ENCODE results near the gene SOCS2.
"Not testable (repeated sequence)": the region's sequence is repeated elsewhere in the genome, so short reads cannot be mapped to it uniquely, and the experiment has no call there.

Gene SOCS2

GRCh38 chr12:93592641-93593406 lies 20.3 kb downstream of the SOCS2 start:
- in situ Hi-C loops (cut with MboI; ENCODE audit: low sequenced_read_pairs) = no loop called here

GRCh38 chr12:93593843-93594242 lies 21.4 kb downstream of the SOCS2 start:
- in situ Hi-C loops (cut with MboI; ENCODE audit: low sequenced_read_pairs) = no loop called here

GRCh38 chr12:93594766-93595311 lies 22.4 kb downstream of the SOCS2 start:
- in situ Hi-C loops (cut with MboI; ENCODE audit: low sequenced_read_pairs) = no loop called here

- in situ Hi-C loops (cut with MboI; ENCODE audit: low sequenced_read_pairs) = no loop called here
Measured at GRCh38 chr12:93595351-93595750, 22.9 kb downstream of the SOCS2 start.

- in situ Hi-C loops (cut with MboI; ENCODE audit: low sequenced_read_pairs) = no loop called here
Measured at GRCh38 chr12:93597608-93598007, 25.1 kb downstream of the SOCS2 start.

- in situ Hi-C loops (cut with MboI; ENCODE audit: low sequenced_read_pairs) = no loop called here
Measured at GRCh38 chr12:93599192-93599591, 26.7 kb downstream of the SOCS2 start.

GRCh38 chr12:93601591-93601990 lies 29.1 kb downstream of the SOCS2 start:
- in situ Hi-C loops (cut with MboI; ENCODE audit: low sequenced_read_pairs) = no loop called here

- in situ Hi-C loops (cut with MboI; ENCODE audit: low sequenced_read_pairs) = no loop called here
Measured at GRCh38 chr12:93602897-93603668, 30.6 kb downstream of the SOCS2 start.

- in situ Hi-C loops (cut with MboI; ENCODE audit: low sequenced_read_pairs) = no loop called here
Measured at GRCh38 chr12:93603762-93604161, 31.3 kb downstream of the SOCS2 start.

GRCh38 chr12:93608313-93608712 lies 35.8 kb downstream of the SOCS2 start:
- in situ Hi-C loops (cut with MboI; ENCODE audit: low sequenced_read_pairs) = no loop called here

- in situ Hi-C loops (cut with MboI; ENCODE audit: low sequenced_read_pairs) = no loop called here
Measured at GRCh38 chr12:93609281-93610192, 37.1 kb downstream of the SOCS2 start.

GRCh38 chr12:93612776-93613175 lies 40.3 kb downstream of the SOCS2 start:
- in situ Hi-C loops (cut with MboI; ENCODE audit: low sequenced_read_pairs) = no loop called here

- in situ Hi-C loops (cut with MboI; ENCODE audit: low sequenced_read_pairs) = no loop called here
Measured at GRCh38 chr12:93614917-93615596, 42.6 kb downstream of the SOCS2 start.

GRCh38 chr12:93616584-93617101 lies 44.2 kb downstream of the SOCS2 start:
- in situ Hi-C loops (cut with MboI; ENCODE audit: low sequenced_read_pairs) = no loop called here

GRCh38 chr12:93618891-93619410 lies 46.5 kb downstream of the SOCS2 start:
- in situ Hi-C loops (cut with MboI; ENCODE audit: low sequenced_read_pairs) = no loop called here

- in situ Hi-C loops (cut with MboI; ENCODE audit: low sequenced_read_pairs) = no loop called here
Measured at GRCh38 chr12:93621986-93622385, 49.5 kb downstream of the SOCS2 start.

GRCh38 chr12:93622485-93622884 lies 50.0 kb downstream of the SOCS2 start:
- in situ Hi-C loops (cut with MboI; ENCODE audit: low sequenced_read_pairs) = no loop called here

- in situ Hi-C loops (cut with MboI; ENCODE audit: low sequenced_read_pairs) = no loop called here
Measured at GRCh38 chr12:93624595-93625294, 52.3 kb downstream of the SOCS2 start.

- in situ Hi-C loops (cut with MboI; ENCODE audit: low sequenced_read_pairs) = not testable (repeated sequence)
Measured at GRCh38 chr12:93625295-93625645, 52.8 kb downstream of the SOCS2 start.
